Posterior cingulate gyrus (tissue), 11 donors: ENCODE data around the gene C1QTNF9B.
"Not testable (repeated sequence)": the region's sequence is repeated elsewhere in the genome, so short reads cannot be mapped to it uniquely, and the experiment has no call there.

Experiments used
- DNase-seq, 10 donors: peaks; one replicate each; pipeline versions ENCODE4 v3.0.0 to v3.0.0-alpha.2; 2020 to 2021; ENCODE audit warnings: mixed read lengths in 3 of 10
- intact Hi-C: fragments of 100-400 bp; cut with DNase I; formaldehyde crosslinking; loops from one replicate; pipeline ENCODE4 v1.15.1; 2023

Gene C1QTNF9B

GRCh38 chr13:23898101-23898500 is 799 bp upstream of the C1QTNF9B start:
- DNase-seq = no peak
- intact Hi-C loops = no loop called here

DNA sequence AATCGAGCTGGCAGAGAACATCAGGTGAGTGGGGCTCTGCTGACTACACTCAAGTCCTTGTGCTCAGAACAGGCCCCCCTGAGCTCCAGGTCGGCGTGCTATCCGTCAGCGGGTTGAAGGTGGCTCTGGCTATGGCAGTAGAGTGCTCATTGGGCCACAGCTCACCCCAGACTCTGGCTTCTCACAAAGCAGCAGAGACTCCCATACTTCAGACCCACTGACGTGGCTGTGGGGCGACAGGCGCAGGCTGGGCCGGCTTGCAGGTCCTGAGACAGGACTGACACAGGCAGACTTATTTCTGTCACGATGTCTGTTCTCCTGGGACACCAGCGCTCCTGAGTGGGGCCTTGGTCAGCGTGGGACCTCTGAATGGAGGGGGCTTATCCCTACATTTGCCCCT is 2.6 kb downstream of the C1QTNF9B start:
- DNase-seq, intact Hi-C loops: not testable (repeated sequence)

GRCh38 chr13:23893791-23894190 is 3.5 kb downstream of the C1QTNF9B start:
- intact Hi-C loops, DNase-seq: not testable (repeated sequence)

GRCh38 chr13:23889615-23890607 is 7.4 kb downstream of the C1QTNF9B start:
- peak in 1 of 10 donors; percentile 84 for DNase-seq
- intact Hi-C loops = no loop called here

- DNase-seq = peak; percentile 89 to 99 (median 94)
- intact Hi-C loops = no loop called here
These were observed 8.4 kb downstream of the C1QTNF9B start, which contains the start of gene MIPEP for GRCh38 chr13:23888658-23889614. MIPEP (minus strand) TSS chr13:23889400; CDS start chr13:23889320, 80 bp downstream.

DNA sequence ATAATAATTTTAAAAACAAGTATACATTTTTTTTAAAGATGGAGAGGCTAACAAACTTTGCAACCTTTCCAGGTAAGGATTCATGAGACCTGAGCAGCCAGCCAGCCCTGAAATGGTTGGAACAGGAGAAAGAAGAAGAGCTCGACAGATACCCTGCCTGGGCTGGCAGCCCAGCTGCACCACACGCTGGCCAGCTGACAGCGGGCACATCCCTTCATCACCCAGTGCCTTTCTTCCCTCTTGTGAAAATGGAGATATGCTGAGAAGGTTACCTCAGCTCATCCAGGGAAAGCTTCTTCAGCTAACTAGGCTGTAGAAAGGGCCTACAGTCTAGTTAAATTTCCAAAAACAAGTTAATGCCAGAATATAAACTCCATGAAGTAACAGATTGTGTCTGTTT is 12.9 kb downstream of the C1QTNF9B start:
- peak in 2 of 10 donors; percentile 41 to 84 for DNase-seq
- intact Hi-C loops = not testable (repeated sequence)

DNA sequence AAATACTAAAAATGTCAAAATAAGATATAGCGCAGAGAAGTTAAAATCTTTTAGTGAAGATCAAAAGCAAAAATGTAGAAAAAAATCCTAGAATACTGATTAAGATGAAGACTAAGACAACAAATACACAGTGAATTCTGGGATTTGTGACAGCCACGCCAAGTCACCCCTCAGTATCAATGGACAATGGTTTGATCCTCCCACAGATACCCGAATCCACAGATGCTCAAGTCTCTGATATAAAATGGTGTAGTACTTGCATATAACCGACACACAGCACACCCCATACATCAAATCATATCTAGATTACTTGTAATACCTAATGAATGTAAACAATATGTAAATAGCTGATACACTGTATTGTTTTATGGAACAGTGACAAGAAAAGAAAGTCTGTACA is 14.0 kb downstream of the C1QTNF9B start:
- no peak for DNase-seq
- intact Hi-C loops = no loop called here

GRCh38 chr13:23881402-23881800 is 15.9 kb downstream of the C1QTNF9B start:
- intact Hi-C loops, DNase-seq: not testable (repeated sequence)

- intact Hi-C loops, DNase-seq: not testable (repeated sequence)
These were observed 16.6 kb downstream of the C1QTNF9B start for GRCh38 chr13:23880493-23881401.

GRCh38 chr13:23877286-23877685 is 20.0 kb downstream of the C1QTNF9B start:
- no peak for DNase-seq
- intact Hi-C loops = loop anchor here (10.0 kb wide), 1 partner anchor 302 kb away; the partner anchor contains the start of gene TNFRSF19

DNA sequence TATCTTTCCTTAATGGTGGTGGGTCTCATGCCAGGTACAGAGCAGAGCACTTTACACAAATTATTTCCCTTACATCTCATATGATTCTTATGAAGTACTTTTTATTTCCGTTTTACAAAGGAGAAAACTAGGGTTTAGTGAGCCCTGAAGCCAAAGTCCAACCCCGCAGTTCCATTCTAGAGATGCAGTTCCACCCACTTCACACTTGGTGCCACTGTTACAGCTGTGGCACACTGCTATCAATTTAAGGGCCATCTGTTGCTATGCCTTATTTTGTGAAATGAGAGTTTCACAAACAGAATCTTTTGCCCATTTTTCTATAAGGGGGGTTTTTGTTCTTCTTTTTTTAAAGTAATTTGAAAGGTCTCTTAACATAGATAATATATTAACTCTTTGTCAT is 21.0 kb downstream of the C1QTNF9B start:
- intact Hi-C loops = loop anchor here (1.0 to 10.0 kb wide), 2 partner anchors 23 to 301 kb away; partner anchors contain the start of gene TNFRSF19
- DNase-seq = peak in 1 of 10 donors; percentile 38

DNA sequence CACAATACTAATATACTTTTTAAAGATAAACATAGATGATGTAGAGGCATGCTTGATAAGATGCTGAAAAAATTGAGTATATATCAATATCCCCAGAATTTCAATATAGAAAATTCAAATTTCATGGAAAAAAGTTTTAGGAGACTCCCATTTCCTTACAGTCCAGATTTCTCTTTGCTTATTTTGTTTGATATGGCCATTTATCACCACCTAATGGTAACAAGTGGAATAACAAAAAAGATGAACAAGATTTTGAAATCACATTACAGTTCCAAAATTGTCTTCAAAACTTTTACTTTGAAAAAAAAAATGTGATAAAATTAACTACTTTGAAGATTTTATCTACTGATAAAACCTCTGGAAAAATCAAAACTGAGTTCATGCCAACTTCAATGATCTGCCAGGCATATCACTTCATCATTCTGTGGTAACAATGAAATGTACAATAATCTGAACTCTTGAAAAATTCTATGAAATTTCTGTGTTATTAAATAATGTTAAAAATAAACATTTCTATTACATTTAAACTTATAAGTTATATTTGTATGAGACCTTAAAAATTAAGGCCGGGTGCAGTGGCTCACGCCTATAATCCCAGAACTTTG is 25.6 kb downstream of the C1QTNF9B start:
- DNase-seq = no peak
- intact Hi-C loops = loop anchor here (2.0 to 10.0 kb wide), 2 partner anchors 297 to 405 kb away; partner anchors contain the start of gene TNFRSF19

GRCh38 chr13:23870356-23871140 is 26.8 kb downstream of the C1QTNF9B start:
- no peak for DNase-seq
- intact Hi-C loops = loop anchor here (10.0 kb wide), 1 partner anchor 296 kb away; the partner anchor contains the start of gene TNFRSF19

DNA sequence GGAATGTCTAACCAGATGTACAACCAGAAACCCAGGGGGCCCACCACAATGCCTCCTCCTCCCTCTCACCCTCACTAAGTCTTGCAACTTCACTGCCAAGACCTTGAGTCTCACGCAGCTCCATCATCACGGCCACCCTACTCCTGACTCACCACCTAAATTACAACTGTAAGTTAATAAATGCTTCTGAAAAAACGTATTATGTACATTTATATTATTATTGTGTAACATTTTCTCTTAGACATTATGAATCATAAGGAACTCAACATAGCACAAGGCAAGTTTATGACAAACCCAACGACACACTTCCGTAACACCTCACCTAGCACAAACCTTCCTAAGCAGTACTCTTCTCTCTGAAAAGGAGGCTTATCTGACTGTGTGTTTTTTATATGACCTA is 28.8 kb downstream of the C1QTNF9B start:
- no peak for DNase-seq
- intact Hi-C loops = no loop called here

GRCh38 chr13:23867027-23867491 is 30.2 kb downstream of the C1QTNF9B start:
- intact Hi-C loops = no loop called here
- no peak for DNase-seq

DNA sequence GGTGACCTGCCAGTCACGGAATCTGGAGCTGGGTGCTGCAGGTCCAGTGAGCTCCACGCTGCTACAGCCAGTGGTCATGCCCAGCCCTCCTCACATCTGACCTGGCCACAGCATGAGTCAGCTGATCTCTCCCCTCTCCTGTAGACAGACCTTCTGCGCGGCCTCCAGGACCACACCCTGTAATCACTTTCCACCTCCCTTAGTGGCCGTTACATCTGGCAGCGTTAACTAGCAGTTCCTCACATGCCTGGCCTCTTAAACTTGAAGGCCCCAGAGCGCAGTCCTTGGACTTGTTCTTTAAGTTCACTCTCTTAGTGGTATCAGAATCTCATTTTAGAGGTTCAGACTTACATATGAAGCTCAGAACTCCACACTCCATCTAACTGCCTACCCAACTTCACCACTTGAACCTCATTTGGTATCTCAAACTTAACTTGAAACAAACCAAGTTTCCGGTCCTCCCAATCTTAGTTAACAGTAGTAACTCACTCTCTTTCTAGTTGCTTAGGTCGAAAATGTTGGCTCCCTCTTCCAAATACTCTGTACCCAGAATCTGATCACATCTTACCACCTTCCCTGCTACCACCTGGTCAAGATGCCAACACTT is 30.8 kb downstream of the C1QTNF9B start:
- DNase-seq = no peak
- intact Hi-C loops = no loop called here

DNA sequence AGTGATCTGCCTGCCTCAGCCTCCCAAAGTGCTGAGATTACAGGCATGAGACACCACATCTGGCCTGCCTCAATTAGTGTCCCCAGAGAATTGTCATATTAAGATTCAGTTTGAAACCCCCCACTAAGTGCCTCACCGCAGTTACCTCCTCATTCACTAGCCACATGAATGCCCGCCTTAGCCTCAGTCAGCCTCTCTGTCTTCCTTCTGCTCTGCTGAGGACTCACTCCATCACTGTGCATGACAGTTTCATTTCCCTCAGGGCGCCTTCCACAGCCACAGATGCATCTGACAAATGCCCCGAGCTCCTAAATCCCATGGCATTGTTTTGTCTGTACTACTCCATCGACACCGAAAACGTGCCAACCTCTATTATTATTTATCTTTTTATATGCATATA is 31.4 kb downstream of the C1QTNF9B start:
- intact Hi-C loops = no loop called here
- no peak for DNase-seq

DNA sequence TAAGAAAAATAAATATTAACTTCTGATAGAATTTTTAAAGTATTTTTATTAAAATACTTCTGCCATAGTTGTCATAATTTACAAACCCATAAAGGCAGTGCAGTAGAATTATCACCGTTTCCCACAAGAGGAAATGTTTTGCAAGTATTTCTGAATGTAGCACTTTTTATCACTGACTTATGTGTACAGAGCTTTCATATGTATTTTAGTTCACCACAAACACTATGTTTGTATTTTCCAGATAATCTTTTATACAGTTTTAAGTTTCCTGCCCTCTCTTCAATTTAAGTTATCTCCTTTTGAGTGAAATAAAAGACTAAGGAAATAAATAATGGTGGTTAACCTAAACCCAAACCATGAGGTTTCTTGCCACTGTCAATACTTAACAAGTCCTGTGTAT is 32.3 kb downstream of the C1QTNF9B start:
- intact Hi-C loops = no loop called here

More for the DNA sequence above, 32.3 kb downstream of the C1QTNF9B start:
- DNase-seq = no peak
